ENCODE results near the gene RELN.
A peak's percentile ranks its signal among the peaks of the same experiment; 100 is the strongest.
"Not testable (repeated sequence)": the region's sequence is repeated elsewhere in the genome, so short reads cannot be mapped to it uniquely, and the experiment has no call there.

RELN gene

DNA sequence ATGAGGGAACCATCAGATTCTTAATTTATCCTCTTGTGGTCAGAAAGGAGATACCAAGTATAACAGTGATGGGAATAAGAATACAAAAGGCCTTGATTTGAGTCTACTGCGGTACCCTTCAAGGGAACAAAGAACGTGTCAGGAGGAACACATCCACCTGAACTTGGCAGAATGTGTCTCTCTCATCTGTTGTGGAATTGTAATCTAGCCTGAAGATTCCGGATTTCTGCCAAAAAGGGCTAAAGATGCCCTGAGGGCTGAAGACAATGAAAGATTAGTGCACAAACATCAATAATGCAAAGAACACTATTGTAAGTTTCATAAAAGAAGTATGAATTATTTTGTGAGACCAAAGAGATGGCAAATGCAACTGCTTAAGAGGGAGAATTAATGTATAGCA is 134.8 kb downstream of the RELN start:
- DNase-seq (ENCODE audit: low spot score) (no peak), FAIRE-seq (no peak)

DNA sequence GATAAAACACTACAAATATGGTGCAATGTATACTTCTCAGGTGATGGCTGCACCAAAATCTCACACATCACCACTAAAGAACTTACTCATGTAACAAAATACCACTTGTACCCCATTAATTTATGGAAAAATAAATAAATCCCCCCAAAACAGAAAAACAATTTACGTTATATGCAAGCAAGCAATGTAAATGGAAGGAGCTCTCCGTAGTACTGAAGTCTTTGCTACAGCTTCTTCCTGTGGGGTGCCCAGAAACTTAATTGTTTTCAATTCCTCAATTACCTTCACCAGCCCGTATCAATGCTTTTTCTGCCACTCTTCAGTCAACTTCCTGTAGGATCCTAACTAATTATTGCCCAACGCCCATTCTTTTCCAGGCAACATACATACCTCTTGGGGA is 138.1 kb downstream of the RELN start:
- no peak for DNase-seq (ENCODE audit: low spot score)
- FAIRE-seq = no peak

- no peak for DNase-seq (ENCODE audit: low spot score)
- no peak for FAIRE-seq
Measured at GRCh38 chr7:103843689-103844480, 145.6 kb downstream of the RELN start.

DNA sequence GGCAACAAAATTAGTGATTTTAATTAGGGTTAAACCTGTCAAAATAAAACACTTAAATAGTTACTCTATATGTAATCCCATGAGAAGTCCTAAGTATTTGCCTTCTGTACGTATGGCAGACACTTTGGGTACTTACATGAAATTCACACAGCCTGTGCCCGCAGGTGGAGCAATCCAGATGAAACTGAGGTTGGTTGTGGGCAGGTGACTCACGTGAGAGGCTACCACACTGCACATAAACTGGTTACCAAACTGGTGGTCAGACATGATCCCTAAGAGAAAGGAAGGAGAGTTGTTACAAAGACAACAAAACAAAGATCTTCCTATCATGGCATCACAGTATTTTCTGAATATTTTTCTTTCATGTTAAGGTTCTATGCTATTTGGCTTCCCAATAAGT is 156.1 kb downstream of the RELN start:
- no peak for DNase-seq (ENCODE audit: low spot score)
- FAIRE-seq = no peak

DNA sequence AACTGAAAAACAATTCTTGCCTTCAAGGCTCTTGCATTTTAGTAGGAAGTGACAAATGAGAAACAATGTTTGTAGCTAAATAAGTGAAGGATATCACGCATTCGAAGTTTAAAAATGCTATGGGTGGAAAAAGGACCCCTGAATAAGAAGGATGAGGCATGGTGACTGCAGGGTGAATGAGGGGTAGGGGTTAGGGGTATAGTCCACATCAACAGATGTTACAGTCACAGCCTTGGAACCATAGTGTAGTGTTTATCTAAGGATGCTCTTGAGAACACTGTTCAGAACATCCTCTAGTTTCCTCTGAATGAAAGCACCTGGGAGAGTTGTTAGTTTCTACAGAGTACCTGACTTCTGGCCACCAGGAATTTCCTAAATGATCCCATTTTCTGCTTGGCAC is 157.0 kb downstream of the RELN start:
- FAIRE-seq (no peak), DNase-seq (ENCODE audit: low spot score) (no peak)

GRCh38 chr7:103824251-103824650 is 165.2 kb downstream of the RELN start:
- DNase-seq (ENCODE audit: low spot score) = no peak

DNA sequence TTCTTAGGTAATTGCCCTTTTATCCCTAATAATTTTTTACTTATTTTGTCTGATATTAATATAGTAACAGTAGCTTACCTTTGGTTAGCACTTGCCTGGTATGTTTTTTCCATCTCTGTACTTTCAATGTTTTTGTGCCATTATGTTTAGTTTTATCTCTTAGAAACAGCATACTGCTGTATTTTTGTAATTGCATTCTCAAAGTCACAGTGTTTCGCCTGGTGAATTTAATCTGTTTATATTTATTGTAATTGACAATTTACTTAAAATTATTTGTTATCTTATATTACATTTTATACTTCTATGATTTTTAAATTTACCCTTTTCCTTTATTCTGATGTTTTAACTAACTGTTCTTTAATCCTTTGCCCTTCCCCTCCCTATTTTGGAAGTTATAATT is 166.4 kb downstream of the RELN start:
- DNase-seq (ENCODE audit: low spot score) (no peak), FAIRE-seq (peak; percentile 12)

More at GRCh38 chr7:103824251-103824650, 165.2 kb downstream of the RELN start:
- no peak for FAIRE-seq

- DNase-seq (ENCODE audit: low spot score) (no peak), FAIRE-seq (no peak)
Measured at GRCh38 chr7:103821092-103821491, 168.4 kb downstream of the RELN start.

- DNase-seq (ENCODE audit: low spot score); FAIRE-seq: not testable (repeated sequence)
Measured at GRCh38 chr7:103815972-103816371, 173.5 kb downstream of the RELN start.

GRCh38 chr7:103813970-103814369 is 175.5 kb downstream of the RELN start:
- no peak for FAIRE-seq
- DNase-seq (ENCODE audit: low spot score) = no peak

DNA sequence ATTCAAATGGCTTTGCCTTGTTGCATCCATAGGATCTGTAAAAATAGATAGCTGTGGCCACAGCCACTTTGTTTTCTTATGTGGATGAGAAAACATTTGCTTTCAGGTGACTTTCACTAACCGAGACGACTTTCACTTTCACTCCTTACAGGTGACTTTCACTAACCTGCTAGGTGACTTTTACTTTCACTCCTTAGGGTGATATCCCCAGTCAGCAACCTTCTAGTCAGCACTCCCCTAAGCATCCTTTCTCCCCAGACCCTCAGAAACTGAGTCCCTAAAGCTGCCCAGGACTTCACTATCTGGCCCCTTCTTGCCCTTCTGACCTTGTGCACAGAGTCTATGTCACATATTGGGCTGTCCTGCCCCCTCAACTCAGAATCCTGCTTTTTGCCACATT is 177.5 kb downstream of the RELN start:
- DNase-seq (ENCODE audit: low spot score) (no peak), FAIRE-seq (no peak)

DNA sequence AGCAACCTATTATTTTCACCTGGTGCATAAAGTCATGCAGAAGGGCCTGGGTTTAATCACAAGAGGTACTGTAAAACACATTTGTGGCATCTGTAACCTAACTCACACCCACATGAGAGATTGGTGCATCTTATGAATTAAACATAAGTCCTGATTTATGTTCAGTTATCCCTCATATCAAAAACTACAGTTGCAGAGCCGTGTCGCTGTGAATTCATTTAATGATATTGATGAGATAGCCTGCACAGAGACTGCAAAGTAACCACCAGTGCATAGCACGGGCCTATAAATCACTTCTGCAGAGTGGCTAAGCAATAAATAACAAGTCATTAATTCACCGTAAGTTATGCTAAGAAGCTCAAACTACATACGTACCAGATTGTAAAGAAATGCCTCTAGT is 178.2 kb downstream of the RELN start:
- DNase-seq (ENCODE audit: low spot score) (no peak), FAIRE-seq (no peak)

GRCh38 chr7:103810112-103810744 is 179.2 kb downstream of the RELN start:
- DNase-seq (ENCODE audit: low spot score) = peak; percentile 32
- FAIRE-seq = peak; percentile 30

DNA sequence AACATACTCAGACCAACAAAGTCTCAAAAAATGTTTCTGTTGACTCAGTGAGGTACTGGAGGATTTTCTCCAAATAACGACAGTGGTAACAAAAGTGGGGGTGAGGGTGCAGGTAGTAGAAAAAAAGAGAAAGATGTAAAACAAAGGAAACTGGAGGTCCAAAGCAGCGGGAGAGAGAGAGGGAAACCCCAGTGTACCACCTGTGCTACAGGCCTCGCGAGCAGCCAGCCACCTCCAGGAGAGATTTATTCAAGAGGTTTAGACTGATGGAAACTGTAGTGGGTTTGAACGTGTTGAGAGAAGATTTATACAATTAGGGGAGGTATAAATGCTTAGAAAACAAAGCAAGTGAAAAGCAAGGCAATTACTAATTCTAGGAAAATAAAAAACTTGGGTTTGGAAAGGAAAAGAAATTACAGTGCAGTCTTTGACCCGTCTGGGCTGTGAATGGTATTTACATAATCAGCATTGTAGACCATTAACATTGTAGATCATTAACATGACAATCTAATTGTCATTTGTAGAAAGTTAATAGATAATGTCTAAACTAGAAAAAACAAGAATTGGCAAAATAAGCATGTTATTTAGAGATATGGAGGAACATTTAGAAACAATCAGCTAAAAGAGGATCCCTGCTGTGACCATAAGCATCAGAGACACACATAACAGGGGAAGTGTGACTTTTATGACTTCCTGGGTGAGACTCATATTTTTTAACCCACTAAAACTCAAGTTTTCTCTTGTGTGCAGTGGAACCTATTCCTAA is 180.0 kb downstream of the RELN start:
- no peak for FAIRE-seq
- DNase-seq (ENCODE audit: low spot score) = no peak

- no peak for DNase-seq (ENCODE audit: low spot score)
- no peak for FAIRE-seq
Measured at GRCh38 chr7:103805346-103805745, 184.1 kb downstream of the RELN start.

- FAIRE-seq (no peak), DNase-seq (ENCODE audit: low spot score) (no peak)
Measured at GRCh38 chr7:103803631-103804030, 185.8 kb downstream of the RELN start.

GRCh38 chr7:103799298-103799697 is 190.2 kb downstream of the RELN start:
- no peak for DNase-seq (ENCODE audit: low spot score)
- FAIRE-seq = no peak

DNA sequence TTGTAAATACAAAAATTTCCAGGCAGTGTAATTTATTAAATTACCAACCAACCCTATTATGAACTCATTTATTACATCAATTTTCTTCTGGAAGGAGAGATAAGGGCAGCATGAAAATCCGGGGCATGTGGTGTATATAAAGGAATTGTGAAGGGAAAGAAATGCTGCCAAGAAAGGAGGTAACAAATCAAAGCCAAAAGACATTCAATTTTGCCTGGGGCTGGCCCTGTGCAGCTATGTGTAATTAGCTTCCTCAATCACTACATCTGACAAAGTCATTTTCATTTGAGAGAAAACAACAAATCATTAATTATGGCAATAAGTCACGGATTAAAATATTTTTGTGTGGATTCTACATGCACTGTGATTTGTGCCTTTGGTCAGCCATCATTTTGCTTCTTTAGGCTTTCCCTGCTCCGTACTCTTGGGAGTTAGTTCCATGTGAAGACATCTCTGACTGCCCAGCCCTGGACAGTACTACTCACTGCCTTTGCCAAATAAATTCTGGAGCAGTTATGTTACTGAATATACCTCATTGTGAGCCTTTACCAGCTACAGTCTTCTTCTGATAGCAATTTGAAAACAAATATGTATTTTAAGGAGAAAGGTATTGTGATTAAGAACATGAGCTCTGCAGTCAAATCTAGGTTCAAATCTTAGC is 191.7 kb downstream of the RELN start:
- FAIRE-seq (no peak), DNase-seq (ENCODE audit: low spot score) (no peak)

- FAIRE-seq (no peak), DNase-seq (ENCODE audit: low spot score) (no peak)
Measured at GRCh38 chr7:103796327-103796962, 193.0 kb downstream of the RELN start.

GRCh38 chr7:103795787-103796186 is 193.7 kb downstream of the RELN start:
- no peak for DNase-seq (ENCODE audit: low spot score)
- no peak for FAIRE-seq

- no peak for FAIRE-seq
- no peak for DNase-seq (ENCODE audit: low spot score)
Measured at GRCh38 chr7:103795107-103795506, 194.4 kb downstream of the RELN start.

Measured in RCC 7860 (cell line).